ENCODE measurements around the gene XAGE1A.
"Not testable (repeated sequence)": the region's sequence is repeated elsewhere in the genome, so short reads cannot be mapped to it uniquely, and the experiment has no call there.

Gene XAGE1A

DNA sequence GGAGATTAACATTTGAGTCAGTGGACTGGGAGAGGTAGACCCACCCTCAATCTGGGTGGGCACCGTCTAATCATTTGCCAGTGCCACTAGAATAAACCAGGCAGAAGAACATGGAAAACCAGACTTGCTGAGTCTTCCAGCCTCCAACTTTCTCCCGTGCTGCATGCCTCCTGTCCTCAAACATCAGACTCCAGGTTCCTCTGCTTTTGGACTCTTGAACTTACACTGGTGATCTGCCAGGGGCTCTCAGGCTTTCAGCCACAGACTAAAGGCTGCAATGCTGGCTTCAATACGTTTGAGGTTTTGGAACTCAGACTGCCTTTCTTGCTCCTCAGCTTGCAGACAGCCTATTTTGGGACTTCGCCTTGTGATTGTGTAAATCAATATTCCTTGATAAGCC lies 45.4 kb downstream of the XAGE1A start:
- H3K4me1 ChIP-seq; H3K27me3 ChIP-seq; H3K4me3 ChIP-seq; H3K27ac ChIP-seq; intact Hi-C loops (cut with DNase I; ENCODE audit: low total_unique reads); H3K36me3 ChIP-seq; H3K9me3 ChIP-seq; DNase-seq: not testable (repeated sequence)

DNA sequence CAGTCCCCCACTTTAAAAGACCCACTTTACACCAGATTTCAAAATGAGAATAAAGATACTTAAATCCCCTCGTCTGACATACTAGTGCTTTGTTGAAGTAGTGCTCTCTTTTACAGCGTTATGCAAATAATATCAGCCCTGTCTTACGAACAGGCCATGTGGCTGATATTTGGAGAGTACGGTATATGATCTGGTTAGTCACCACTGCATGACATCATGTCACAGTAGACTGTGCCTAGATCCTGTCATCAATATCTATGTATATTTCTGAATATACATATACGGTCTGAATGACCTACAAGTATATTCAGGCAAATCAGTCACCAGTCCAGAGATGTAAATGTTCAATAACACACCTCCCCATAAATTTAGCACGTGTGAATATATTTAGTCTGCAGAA lies 46.7 kb downstream of the XAGE1A start:
- intact Hi-C loops (cut with DNase I; ENCODE audit: low total_unique reads): no loop called here

DNA sequence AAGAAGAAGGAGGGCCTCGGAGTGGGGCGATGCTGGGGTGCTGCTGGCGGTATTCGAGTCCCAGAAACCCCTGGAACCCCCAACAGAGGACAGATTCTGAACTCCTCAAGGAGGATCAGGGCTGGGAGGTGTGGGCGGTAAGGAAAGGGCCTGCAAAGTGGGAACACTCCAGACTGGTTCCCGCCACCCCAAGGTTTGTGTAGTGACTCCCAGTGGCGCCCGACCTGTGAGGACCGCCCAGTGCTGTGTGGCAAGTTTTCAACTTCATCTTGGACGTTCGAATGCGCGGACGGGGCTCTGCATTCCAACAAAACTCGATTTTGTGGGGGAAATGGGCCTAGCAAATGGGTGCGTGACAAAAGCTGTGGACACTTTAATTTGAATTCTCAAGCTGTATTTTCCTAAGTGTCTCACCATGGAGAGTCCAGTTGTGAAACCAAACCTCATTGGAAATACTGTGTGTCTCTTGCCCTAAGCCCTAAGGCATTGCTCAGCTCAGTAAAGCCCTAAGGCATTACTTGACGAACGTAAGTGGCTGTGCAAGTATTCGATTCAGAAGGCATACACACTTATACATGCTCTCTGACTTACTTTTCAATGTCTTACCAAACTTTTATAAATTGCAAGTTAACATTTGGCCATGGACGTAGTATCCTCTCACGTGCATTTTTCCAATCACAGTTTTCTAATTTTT lies 48.7 kb downstream of the XAGE1A start:
- no peak for DNase-seq
- TF ChIP-seq, protein P1, sequence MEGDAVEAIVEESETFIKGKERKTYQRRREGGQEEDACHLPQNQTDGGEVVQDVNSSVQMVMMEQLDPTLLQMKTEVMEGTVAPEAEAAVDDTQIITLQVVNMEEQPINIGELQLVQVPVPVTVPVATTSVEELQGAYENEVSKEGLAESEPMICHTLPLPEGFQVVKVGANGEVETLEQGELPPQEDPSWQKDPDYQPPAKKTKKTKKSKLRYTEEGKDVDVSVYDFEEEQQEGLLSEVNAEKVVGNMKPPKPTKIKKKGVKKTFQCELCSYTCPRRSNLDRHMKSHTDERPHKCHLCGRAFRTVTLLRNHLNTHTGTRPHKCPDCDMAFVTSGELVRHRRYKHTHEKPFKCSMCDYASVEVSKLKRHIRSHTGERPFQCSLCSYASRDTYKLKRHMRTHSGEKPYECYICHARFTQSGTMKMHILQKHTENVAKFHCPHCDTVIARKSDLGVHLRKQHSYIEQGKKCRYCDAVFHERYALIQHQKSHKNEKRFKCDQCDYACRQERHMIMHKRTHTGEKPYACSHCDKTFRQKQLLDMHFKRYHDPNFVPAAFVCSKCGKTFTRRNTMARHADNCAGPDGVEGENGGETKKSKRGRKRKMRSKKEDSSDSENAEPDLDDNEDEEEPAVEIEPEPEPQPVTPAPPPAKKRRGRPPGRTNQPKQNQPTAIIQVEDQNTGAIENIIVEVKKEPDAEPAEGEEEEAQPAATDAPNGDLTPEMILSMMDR (IDR thresholded peaks at IDR 0.05): no peak
- intact Hi-C loops (cut with DNase I; ENCODE audit: low total_unique reads): no loop called here
- Histone ChIP-seq H3K36me3 (no peaks in the 10 kb centered on the region), H3K4me1 (no peaks in the 10 kb centered on the region), H3K4me3 (no peak overlapping the region), H3K27me3 (no peaks in the 10 kb centered on the region), H3K27ac (no peak overlapping the region), H3K9me3 (no peaks in the 10 kb centered on the region)

More for the DNA sequence above, 46.7 kb downstream of the XAGE1A start:
- no peaks in the 10 kb centered on the region for H3K9me3 ChIP-seq
- no peaks in the 10 kb centered on the region for H3K4me1 ChIP-seq
- no peaks in the 10 kb centered on the region for H3K27me3 ChIP-seq
- H3K4me3 ChIP-seq: no peak overlapping the region
- DNase-seq: no peak
- TF ChIP-seq, protein P1 (IDR thresholded peaks at IDR 0.05): no peak
- H3K36me3 ChIP-seq: no peaks in the 10 kb centered on the region
- H3K27ac ChIP-seq: no peak overlapping the region

GRCh38 chrX:52548769-52549168 lies 53.2 kb downstream of the XAGE1A start:
- intact Hi-C loops (cut with DNase I; ENCODE audit: low total_unique reads); H3K27me3 ChIP-seq; H3K36me3 ChIP-seq; DNase-seq; H3K4me1 ChIP-seq; H3K27ac ChIP-seq; H3K9me3 ChIP-seq; H3K4me3 ChIP-seq: not testable (repeated sequence)
